ENCODE results near the gene TMEM236.

DNA sequence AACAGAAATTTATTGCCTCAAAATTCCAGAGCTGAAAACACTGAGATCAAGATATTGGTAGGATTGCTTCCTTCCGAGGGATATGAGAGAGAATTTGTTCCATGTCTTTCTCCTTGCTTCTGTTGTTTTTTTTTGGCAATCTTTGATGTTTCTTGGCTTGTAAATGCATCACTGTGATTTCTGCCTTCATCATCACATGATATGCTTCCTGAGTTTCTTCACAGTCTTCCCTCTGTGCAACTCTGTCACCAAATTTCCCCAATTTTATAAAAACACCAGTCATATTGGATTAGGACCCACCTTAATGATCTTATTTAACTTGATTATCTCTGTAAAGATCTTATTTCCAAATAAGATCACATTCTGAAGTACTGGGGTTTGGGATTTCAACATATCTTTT lies 14.7 kb downstream of the TMEM236 start:
- TF ChIP-seq POLR2A (IDR thresholded peaks at IDR 0.05): no peak
- TF ChIP-seq, protein P1, sequence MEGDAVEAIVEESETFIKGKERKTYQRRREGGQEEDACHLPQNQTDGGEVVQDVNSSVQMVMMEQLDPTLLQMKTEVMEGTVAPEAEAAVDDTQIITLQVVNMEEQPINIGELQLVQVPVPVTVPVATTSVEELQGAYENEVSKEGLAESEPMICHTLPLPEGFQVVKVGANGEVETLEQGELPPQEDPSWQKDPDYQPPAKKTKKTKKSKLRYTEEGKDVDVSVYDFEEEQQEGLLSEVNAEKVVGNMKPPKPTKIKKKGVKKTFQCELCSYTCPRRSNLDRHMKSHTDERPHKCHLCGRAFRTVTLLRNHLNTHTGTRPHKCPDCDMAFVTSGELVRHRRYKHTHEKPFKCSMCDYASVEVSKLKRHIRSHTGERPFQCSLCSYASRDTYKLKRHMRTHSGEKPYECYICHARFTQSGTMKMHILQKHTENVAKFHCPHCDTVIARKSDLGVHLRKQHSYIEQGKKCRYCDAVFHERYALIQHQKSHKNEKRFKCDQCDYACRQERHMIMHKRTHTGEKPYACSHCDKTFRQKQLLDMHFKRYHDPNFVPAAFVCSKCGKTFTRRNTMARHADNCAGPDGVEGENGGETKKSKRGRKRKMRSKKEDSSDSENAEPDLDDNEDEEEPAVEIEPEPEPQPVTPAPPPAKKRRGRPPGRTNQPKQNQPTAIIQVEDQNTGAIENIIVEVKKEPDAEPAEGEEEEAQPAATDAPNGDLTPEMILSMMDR (IDR thresholded peaks at IDR 0.05): no peak
- no peak for TF ChIP-seq POLR2AphosphoS5 (IDR thresholded peaks at IDR 0.05)
